GM18873 (cell line): ENCODE data around the gene IGSF9B.

Experiments used
- ATAC-seq: cut with Tn5 transposase; IDR thresholded peaks from one replicate; pipeline ENCODE4 v1.9.1; 2021; ENCODE audit warnings: mild to moderate bottlenecking, moderate library complexity, moderate number of reproducible peaks; ENCODE audit not compliant: unreplicated experiment, low FRiP score

IGSF9B gene

DNA sequence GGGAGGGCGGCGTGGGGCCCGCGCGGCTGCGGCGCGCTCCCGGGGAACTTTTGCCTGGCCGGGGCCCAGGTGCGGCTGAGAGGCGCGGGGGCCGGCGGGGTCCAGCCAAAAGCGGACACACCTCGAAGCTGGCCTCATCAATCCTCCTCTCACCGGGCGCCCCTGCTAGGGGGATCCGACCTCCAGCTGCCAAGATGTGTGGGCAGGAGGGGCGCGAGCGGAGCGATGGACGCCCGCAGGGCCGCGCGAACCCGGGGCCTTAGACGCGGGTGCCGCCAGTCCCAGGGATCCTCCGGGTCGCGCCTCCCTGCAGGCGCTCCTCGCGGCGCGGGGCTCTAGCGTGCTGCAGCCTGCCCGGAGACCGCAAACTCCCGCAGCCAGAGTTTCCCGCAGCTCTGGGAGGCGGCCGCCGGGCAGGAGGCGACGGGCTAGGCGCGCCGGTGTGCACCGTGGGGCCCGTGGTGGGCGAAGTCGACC lies 785 bp downstream of the IGSF9B start:
- ATAC-seq: no peak

DNA sequence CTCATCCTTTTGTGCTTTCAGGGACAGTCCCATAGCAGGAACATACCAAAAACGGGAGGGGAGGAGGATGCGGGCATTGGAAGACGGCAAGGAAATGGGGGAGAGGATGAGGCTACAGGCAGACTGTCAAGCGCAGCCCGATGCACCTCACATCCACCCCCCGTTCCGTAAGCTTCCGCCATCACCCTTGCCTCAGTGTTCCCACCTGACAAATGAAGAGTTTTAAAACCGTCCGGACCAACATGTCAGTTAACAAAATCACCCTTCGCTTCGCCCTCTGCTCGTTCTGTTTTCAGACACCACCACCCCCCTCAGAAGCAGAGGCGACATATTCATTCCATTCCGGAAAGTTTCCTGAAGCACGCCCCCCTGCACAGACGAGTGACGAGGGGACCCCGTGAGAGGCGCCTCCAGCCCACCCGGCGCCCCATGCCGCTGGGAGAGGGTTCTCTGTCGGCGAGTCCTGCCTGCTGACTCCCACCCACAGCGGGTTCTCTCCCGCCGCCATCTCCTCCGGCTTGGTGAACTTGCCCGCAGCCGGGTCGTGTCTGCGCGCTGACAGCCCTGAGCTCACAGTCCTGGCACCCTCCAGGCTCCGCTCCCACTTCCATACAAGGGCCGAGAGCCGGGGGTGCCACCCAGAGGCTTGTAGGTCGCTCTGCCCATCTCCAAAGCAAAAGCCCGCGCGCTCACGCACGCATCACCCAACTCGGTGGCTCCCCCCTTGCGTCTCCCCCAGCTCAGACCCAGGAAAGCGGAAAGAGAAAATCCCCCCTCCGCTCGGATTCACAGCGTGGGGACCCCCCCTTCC lies 1.5 kb downstream of the IGSF9B start:
- no peak for ATAC-seq

DNA sequence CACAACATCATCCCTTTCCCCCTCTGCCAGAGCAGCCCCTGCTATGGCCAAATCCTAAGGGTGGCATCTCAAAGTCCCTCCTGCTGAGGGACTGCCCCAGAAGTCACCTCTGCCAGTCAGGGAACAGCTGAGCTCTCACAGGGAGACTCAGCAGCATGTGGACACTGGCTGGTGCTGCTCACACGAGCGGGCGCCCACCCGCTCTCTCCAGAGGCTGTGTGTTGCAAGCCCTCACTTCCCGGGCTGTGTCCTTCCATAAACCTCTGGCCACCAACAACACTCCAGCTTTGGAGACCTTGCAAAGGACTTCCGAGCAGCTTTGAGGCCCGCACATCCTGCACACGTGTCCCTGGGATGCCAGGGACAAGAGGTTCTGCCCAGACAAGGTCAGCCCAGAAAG lies 2.8 kb downstream of the IGSF9B start:
- no peak for ATAC-seq

DNA sequence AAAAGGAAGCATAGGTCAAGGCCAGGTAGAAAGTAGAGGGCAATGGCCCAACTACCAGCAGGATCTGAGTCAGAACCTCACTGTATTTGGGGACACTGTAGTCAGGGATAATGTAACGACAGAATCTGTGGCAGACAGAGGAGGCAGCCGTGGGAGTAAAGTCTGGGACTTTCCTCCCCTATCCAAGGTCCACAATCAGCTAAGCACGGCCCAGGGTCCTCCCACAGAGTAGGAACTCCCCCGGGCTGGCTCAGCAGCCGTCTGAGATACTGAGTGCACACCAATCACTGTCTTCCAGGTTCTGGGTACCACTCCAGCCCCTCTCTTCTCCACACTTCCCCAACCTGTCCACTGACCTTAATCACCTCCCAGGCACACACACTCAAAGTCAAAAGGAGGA lies 3.2 kb downstream of the IGSF9B start:
- ATAC-seq: no peak

DNA sequence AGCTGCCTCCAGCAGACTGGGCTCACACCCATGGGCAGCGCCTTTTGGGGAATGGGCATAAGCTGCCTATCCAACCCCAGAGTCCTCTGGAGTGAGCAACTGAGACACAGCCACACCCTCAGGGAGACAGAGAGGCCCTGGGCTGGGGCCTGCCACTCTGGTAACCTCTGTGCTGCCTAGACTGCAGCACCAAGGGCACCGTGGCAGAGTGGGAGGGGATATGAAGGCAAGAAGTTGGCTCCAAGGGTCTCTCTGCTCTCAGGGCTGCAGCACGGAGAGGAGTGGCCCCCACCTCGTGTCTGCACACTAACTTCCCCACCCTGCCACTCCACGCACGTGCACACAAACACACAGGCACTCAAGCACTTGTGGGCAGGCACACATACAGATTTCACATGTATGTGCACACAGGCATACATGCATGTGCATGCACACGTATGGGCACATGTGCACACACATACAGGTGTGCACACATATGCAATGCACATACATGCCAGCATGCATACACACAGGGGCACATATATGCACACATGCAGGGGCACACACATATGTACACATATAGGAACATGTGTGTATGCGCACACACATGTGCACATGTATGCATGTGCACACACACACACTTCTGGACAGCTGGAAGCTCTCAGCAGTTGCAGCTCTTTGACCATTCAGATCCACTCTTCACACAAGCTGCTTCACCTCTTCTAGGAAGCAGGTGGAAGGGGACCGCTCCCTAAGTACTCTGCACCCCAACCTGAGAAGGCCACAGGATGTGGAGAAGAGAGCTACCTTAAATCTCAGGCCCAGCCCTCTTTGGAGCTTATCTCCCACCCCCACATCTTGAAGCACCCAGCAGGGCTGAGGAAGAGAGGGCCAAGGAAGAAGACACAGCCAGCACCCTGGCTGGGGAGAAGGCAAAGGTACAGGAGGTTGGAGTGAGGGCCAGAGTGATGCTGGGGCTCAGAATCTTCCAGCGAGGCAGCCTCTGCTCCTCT lies 4.3 kb downstream of the IGSF9B start:
- ATAC-seq: no peak

DNA sequence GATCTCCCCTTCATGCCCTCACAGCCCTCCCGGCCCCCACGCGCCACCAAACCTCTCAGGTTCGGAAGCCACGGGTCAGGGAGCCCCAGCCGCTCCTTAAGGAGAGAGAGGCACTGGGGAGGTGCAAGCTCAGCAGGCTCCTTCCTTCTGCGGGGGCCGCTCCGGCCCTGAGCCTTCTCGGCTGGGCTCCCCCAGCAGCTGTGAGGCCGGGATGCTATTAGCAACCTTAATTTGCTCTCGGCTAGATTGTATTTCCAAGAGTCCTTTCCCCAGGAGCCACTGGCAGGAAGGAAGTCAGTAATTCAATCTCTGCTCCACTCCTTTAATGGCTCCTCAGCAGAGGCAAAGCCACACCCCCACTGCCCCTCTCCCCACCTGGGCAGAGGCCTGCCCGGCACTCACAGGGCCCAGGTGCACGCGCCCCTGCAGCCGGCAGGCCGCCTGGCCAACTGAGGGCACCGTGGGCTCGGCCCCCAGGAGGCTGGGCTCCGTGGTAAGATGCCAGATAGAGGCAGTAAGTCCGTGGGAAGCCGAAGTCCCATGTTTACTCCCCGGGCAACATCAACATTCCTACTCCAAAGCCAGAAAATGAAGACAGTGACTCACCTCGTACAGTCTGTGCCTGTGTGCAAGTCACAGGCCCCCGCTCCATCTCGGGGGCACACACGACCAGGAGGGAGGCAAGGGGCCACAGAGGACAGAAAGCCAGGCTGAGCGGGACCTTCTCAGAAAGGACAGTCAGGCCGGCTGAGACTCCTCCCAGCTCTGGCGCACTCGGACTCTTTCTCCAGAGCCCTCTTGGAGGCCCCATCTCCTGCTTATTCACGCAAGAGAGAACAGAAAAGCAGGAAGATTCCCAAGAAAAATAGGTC lies 5.2 kb downstream of the IGSF9B start:
- no peak for ATAC-seq

DNA sequence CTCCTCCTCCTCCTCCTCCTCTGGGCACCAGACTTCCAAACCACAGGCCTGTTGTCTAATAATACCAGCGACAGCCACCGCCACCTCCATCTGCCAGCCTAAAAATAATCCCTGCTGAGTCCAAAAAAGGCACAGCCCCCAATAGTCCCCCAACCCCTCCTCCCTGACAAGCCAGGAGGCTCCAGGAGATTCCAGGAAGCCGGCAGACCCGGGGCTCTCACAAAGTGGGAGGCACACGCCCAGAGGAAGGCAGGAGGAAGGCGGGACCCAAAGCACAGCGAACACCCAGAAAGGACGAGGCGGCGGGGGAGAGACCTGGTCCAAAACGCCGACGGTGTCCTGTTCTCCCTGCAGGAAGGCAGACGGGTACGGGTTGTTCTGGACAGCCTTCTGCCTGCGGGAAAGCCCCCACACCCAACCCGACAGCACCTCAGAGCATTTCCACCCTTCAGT lies 5.9 kb downstream of the IGSF9B start:
- no peak for ATAC-seq

DNA sequence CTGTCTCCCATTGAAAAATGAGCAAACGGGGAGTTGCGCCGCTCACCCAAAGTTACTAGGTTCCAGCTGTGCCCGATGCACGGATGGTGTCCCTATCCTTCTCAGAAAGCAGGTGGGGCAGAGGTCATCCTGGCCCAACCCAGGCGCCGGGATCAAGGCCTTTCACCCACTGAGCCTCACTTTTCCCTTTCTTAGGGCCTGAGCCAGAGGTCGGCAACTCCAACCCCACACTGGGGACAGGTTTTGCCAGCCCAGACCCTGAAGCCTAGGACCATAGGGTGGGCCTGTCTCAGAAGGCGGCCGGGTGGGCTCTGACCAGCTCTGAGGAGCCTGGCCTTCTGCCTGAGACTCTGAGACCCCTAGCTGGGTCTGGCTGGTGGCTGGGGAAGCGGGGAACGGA lies 6.3 kb downstream of the IGSF9B start:
- ATAC-seq: no peak

DNA sequence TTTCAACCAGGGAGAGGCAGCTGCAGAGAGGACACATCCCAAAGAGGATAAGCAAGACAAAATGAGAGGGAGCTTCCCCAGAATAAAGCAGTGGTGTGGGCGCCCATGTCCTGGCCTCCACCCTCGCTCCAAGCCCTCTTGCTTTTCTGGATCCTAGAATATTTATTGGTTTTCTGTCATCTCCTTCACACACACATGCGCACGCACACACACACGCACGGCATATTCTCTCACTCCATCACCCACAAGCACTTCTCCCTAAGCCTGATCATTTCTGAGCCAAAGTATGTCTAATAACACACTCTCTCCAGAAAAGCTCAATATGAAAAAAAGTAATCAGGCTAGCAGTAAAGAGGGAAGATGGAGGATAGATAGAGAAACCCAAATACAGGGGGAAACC lies 7.6 kb downstream of the IGSF9B start:
- ATAC-seq: no peak

DNA sequence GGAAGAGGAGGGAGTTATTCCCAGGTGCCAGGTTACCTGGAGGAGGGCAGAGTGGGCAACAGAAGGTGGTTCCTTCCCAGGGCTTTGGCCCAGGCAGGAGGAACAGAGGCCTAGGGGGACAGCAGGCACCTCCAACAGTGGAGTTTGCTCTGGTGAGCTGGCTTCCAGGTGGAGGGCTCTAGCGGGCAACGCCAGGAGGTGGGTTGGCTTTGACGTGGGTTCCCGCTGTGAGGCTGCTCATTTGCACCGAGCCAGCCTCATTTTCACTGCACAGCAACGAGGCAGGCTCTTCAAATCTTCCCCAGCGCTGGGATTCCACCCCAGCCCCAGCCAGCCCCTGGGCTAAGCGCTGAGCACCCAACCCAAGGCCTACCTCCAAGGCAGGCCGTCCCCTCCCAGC lies 8.1 kb downstream of the IGSF9B start:
- no peak for ATAC-seq

DNA sequence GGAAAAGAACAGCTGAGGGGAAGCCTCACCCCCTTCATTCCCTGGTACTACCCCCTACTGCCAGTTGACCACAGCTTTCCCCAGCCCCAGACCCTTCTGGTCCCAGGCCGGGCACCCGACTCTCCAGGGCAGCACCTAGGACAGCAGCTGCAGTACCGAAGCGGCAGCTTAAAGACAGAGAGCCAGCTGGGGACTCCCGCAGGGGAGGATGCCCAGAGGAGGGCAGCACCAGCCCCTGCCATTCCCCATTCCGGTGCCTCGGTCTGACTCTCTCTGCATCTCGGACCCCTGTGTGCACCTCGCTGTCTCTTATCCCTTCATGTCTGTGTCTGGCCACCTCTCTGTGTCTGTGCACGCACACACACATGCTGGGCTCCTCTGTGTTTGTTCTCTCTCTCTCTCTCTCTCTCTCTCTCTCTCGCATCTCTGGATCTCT lies 9.4 kb downstream of the IGSF9B start:
- ATAC-seq: no peak

DNA sequence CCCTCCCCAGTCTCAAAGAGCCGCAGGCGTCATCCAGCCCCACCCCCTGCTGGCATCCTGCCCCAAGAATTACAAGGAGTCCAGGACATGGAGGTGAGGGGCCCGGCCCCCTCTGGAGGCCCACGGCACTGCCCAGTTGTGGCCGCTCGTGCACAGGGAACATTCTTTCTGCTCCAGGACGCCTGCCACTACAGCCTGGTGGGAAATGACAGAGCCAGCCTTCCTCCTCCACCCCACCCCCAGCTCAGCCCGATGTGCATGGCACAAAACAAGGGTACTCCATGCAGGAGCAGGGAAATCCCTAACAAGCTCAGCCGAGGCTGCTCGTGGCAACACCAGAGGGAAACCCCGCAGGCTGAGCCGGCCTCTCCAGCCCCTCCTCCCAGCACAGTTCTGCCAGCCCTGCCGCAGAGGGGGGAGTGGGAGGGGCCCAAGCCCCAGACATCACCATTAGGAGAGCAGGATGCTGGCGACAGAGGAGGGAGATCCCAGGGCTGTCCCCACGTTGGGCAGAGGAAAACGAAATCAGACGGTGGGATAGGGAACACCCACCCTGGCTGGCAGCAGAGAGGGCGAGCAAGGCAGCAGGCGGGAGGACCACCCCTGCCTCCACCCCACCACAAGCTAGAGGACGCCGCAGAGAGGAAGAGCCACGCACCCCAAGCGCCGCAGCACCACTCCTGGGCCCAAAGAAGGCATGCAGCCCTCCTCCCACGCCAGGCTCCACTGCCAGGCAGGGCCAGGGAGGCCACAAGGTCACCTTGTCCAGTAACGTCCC lies 10.0 kb downstream of the IGSF9B start:
- ATAC-seq: no peak

DNA sequence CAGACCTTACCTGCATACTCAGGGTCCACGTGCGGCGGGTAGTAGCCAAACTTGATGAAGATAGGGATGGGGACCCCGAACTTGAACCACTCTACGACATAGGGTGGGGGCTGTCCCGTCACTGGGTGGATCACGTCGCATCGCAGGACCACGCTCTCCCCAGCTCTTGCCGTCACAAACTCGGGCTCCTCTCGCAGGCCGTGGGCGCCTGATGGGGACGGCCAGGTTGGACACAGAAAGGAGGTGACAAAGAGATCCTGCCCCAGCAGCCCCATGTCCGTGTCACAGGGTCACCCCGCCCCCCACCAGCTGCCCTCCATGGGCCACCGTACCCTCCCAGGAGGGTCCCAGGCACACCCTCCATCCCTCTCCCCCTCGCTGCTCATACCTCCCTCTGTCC lies 10.7 kb downstream of the IGSF9B start:
- no peak for ATAC-seq

DNA sequence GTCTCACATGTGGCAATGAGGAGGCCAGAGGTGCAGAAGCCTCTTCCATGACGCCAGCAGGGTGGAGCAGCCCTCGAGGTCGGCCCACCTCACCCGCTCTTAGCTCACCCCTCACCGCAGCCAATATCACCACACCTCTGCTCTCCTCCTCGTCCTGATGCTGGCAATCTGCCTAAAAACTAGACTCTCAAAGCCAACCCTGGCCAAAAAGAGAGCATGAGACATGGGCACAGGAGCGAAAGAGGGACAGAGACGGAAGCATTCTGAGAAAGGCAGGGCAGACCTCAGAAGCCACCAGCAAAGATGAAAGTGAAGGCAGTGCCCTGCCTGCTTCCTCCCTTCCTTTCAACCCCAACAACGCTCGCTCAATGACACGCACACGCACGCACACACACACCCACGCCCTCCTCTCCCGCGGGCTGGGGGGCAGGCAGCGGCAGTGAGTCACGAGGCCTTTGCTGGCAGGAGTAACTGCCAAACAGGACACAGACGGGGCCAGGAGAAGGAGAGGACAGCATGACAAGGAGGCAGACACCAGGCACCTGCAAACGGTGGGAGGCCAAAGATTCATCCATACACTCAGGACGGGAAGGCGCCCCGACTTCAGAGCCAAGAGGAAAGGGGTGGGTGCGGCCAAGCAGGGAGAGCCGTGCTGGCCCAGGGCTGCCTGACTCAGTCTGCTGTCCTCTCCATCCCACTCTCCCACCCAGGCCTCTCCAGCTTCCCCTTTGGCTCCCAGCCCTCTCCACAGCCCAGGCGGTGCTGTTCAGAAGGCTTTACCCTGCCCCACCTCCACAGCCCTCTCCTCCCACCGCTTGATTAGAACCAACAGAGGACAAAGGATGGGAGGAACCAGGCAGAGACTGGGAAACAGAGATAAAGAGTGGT lies 11.4 kb downstream of the IGSF9B start:
- no peak for ATAC-seq

DNA sequence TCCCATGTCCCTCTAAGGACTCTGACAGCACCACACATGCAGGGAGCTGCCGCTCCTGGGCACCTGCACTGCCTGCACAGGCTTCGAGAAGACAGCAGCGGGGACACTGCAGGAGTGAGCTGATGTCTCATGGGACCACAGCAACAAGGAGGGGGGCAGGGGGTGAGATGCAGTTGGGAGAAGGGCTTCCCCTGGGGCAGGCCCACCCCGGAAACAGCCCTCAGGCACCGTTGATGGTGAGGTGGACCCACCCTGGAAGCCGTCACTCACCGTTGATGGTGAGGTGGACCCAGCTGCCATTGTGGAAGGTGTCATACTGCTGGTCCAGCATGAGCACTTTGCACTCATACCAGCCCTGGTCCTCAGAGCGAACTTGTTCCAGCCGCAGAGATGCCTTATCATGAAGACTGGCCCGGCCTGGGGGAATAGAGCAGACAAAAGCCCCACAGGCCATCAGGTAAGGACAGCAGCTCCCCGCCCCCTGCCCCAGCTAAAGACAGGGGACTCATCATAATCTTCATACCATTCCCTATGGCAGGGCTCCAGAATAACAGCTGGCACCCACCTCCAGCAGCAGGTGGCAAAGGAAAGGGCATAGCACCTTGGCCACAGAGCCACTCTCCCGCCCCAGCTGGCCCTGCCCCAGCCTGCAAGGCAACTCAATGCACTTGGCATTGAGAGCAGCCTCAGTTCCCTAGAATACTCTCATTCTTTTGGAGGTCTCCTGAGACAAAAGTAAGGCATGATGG lies 12.6 kb downstream of the IGSF9B start:
- ATAC-seq: no peak

DNA sequence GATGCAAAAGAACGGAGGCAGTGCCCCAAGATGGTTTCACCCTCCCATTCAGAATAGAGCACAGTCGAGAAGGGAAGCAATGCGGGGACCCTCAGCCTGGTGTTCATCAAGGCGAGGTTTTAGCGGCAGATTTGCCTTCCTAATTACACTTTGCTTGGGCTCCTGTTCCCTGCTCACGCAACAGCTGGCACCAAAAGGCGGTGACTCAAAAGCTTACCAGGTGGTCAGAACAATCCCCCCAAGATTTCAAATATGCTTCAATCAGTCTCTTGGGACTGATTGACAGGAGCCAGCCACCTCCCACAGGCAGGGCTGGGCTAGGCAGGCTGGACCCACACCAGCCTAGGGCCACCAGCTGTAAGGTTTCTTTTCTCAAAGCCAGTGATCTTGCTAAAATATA lies 14.2 kb downstream of the IGSF9B start:
- no peak for ATAC-seq

DNA sequence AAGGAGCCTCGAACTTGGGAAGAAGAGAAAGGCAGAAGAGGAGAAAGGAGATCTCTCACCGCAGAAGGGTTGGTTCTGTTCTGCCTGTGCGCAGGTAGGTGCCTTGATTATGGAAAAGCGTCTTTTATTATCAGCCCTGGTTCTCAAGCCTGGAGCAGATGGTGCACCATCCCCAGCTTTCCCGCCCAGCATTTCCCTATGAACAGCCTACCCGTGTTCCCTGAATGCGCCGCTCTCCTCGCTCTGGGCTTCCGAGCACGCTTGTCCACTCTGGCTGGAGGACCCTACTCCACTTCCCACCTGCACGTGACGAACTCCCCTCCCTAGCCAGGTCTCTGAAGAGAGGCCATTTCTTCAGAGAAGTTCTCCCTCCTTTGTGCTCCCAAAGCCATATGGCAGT lies 15.2 kb downstream of the IGSF9B start:
- ATAC-seq: no peak

DNA sequence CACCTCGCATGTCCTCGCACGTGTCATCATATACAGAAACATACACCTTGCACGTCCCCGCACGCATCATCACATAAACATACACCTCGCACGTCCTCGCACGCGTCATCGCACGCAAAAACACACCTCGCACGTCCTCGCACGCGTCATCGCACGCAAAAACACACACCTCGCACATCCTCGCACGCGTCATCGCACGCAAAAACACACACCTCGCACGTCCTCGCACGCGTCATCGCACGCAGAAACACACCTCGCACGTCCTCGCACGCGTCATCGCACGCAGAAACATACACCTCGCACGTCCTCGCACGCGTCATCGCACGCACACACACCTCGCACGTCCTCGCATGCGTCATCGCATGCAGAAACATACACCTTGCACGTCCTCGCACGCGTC lies 16.7 kb downstream of the IGSF9B start:
- ATAC-seq: no peak
